ENCODE data around the gene ARHGAP8.
A peak's percentile ranks its signal among the peaks of the same experiment; 100 is the strongest.

The ARHGAP8 gene

DNA sequence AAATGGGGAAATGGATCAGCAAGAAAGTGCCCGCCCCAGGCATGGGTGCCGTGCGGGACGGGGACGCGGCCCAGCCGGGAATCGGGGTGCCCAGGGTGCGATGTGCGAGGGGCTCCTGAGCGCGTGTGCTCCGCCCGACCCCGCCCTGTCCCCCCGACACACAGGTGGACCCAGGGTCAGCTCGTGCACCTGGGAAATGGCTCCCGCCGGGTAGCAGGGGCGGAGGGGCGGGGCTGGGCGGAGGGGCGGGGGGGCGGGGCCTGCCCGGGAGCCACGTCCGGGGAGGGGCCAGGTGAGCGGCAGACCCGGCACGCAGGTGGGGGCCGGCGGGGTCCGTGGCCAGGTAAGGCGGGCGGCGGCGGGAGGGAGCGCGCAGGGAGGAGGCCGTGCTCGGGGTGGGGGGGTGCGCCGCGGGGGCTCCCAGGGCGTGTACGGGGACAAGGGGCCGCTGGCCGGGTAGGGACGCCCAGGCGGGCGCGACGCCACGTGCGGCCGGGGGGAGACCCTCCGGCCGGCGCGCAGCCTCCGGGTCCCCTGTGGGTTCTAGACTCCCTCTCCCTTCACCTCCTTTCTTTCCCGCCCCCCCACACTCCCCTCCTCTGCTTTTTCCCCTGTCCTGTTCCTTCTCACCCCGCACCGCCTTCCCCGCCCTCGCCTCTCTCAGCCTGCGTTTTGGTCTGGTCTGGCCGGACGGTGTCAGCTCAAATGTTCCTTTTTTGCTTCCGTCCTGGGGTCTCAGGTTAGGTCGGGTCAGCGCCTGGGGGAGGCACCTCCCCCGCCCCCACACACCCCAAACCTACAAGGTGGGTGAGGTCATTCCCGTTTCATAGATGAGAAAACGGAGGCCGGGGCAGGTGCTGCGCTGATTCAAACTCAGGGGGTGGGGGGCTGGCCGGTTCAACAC is at the start of gene ARHGAP8:
TSS of gene ARHGAP8 (plus strand) at position 291 of the 904 bp plus-strand sequence. CDS start 33,953 bp downstream, outside the sequence.
- no peak for DNase-seq

DNA sequence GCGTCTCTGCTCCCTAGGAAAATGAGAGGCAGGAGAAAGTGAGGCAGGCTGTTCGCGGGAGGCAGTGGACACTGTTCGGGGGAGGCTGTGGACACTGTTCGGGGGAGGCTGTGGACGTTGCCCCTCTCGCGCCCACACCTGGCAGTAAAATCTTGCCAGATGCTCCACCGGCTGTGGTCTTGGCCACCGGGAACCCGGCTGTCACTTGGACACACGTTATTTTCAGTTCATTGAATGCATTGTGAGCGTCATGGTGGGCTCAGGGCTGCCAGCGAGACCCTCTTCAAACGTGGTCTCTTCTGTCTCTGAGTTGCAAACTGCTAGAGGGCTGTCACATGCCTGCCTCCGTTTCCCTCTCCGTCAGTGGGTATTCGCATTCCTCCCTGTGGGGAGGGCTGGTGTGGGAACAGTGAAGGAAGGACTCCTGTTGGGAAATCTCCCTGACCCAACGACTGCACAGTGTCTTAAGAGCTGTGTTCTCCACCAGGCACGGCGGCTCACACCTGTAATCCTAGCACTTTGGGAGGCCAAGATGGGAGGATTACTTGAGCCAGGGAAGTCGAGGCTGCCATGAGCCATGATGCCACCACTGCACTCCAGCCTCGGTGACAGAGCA is 49.0 kb upstream of the ARHGAP8 start:
- no peak for DNase-seq

- no peak for DNase-seq
Measured at GRCh38 chr22:44704159-44705021, 48.0 kb upstream of the ARHGAP8 start.

DNA sequence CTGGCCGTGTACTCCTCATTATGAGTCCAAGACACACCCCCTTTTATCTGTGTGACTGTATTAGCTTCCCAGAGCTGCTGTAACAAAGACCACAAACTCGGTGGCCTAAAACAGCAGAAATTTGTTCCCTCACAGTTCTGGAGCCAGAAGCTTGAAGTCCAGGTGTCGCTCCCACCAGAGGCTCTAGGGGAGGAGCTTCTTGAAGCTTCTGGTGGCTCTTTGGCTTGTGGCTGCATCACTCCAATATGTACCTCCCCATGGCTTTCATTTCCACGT is 47.4 kb upstream of the ARHGAP8 start:
- DNase-seq, result no peak

- no peak for DNase-seq
Measured at GRCh38 chr22:44706488-44706887, 45.9 kb upstream of the ARHGAP8 start.

DNA sequence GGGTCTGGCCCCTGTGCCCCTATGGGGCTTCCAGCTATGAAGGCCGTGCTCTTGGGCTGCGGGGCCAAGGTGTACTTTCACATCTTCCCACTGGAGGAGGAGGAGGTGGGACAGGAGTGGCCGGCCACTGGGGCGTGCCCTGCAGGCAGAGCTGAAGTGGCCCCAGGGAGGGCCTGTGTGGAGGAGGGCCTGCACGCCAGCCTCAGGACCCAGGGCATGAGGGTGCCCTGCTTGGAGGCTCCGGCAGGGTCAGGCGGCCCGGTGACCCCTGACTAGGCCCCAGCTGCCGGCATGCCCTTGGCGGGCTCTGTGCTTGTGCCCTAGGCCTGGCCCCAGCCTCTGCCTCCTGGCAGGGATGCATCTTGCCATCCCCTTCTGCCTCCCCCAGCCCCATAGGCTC is 45.2 kb upstream of the ARHGAP8 start:
- DNase-seq, result no peak

- no peak for DNase-seq
Measured at GRCh38 chr22:44707752-44708151, 44.6 kb upstream of the ARHGAP8 start.

- no peak for DNase-seq
Measured at GRCh38 chr22:44709881-44710392, 42.4 kb upstream of the ARHGAP8 start.

DNA sequence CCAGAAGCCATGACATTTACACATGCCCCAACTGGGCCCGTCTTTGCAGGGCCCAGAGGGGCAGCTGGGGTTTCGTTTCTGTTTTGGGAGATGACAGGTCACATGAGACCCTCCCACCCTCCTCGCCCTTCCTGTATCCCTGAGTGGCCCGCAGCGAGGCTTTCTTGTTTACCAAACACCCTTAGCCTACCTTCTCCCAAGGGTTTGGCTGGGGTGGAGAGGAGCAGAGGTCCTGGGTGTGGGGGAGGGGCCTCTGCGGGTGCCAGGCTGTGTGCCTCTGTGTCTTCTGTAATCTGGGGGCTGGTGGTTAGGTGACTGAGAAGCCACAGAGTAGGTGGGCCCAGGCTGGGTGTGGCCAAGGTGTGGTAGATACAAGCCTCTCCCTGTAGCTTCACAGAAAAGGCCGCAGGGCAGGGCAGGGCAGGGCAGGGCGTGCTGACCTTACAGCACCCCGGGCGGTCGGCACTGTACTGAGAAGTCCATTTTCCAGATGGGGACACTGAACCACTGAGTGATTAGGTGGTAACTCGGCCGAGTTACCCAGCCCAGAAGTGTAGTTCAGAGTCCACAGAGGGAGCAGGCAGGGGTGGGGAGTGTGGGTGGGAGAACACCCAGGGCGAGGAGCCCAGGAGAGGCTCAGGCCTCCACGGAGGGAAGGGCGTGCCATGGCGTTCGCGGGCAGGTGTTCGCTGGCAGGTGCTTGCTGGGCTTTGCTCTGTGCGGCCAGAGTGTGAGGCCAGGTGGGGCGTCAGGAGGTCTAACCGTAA is 41.7 kb upstream of the ARHGAP8 start:
- DNase-seq, result peak; percentile 52

DNA sequence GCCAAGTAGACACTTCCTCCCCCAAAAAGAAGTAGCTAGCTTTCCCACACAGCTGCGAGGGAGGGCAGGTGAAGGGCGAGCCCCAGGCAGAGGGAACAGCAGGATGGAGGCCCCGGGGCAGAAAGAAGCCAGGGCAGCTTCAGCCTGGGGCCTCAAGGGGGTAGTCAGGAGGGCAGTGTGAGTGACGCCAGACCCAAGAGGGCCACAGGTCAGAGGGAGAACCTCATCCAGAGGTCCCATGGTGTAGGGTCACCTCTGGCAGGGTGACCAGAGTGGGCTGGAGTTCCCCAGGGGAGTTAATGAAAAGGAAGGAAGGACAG is 41.2 kb upstream of the ARHGAP8 start:
- no peak for DNase-seq

- DNase-seq, result no peak
Measured at GRCh38 chr22:44711690-44712555, 40.5 kb upstream of the ARHGAP8 start.

DNA sequence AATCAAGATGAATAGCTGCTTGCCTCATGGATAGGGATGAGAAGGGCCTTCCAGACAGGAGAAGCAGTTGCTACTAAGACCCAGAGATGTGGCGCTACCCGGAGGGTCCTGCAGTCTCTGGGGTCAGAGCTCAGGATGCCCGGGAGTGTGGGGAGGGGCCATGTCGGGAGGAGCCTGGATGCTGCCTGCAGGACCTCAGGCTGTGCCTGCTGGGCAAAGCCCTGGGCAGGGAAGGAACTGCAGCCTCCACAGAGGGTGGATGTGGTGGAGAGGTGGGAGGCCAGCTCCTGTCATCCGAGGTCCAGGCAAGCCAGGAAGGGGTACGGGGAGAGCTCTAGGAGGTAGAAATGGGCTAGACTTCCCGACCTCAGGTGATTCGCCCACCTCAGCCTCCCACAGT is 39.4 kb upstream of the ARHGAP8 start:
- DNase-seq, result no peak

GRCh38 chr22:44714703-44715350 is 37.5 kb upstream of the ARHGAP8 start:
- DNase-seq, result no peak

GRCh38 chr22:44718418-44718817 is 34.0 kb upstream of the ARHGAP8 start:
- DNase-seq, result no peak

- DNase-seq, result no peak
Measured at GRCh38 chr22:44719586-44720368, 32.6 kb upstream of the ARHGAP8 start.

DNA sequence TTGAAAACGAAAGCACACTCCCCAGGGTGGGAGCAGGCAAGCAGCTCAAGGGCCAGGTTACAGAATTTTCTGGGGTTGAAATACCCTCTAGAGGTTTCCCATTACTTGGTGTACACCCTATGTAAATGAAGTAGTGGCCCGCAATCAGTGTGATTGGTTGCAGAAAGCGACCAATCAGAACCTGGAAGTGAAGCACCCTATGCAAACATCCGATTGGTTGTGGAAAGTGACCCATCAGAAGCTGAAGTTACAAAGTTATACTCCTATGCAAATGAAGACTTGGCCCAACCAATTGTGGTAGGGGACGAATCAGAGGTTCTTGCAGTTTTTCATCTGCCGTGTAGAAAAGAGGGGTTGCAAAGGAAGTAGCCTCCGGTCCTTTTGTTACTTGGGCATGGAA is 31.2 kb upstream of the ARHGAP8 start:
- no peak for DNase-seq

DNA sequence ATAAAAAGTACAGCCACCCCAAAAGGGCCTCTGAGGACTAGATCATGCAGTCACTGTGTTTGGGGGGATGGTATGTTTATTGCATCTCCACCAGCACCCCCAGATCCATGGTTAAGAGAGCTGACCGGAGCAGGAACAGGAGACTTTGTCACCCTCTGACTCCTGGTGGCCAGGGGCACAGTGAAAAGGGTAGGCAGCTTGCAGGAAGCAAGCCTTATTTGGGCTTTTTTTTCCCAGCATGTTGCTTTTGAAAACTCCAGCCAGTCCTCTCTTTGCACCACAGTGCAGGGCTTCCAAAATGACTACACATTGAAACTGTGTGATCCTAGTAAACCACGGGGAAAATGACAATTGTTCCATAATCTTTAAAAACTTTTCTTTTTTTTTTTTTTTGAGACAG is 29.8 kb upstream of the ARHGAP8 start:
- DNase-seq, result no peak

- DNase-seq, result no peak
Measured at GRCh38 chr22:44723801-44724200, 28.6 kb upstream of the ARHGAP8 start.

DNA sequence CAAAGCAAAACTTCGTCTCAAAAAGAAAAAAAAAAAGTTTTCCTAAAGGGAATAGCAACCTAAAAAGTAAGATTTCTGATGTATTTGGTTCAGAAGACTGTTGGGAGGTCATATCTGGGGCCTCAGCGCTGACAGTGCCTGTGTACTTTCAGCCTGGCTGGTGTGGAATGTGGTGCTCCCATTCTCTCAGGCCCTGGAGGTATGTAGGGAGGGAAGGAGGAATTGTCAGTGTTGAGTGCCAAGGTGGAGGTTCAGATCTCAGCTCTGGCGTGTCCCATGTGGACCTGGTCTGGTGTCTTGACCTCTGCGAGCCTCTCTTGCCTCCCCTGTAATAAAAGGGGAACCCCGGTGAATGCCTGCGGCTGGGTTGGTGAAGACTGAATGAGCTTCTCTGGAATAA is 28.0 kb upstream of the ARHGAP8 start:
- DNase-seq, result no peak

- no peak for DNase-seq
Measured at GRCh38 chr22:44724859-44725258, 27.5 kb upstream of the ARHGAP8 start.
